K562 (cell line): ENCODE data around the gene C10orf90. TPM values are rescaled to one million over a fixed set of nuclear protein-coding genes. Genes with fewer than 3 reads are reported as not detected.

ENCODE experiments used
- ATAC-seq: fragments of 200-7000 bp; cut with Tn5 transposase; 3 replicates; pipeline ENCODE4 v1.9.1; 2020; ENCODE audit warnings: moderate library complexity
- BruUV-seq: library from RNA; stranded (reverse); fragments of 400-500 nt; replicated peaks from 2 replicates; lab custom pipeline; 2021; lab: Mats Ljungman, UMichigan
- CTCF ChIA-PET: fragments of 300-600 bp; formaldehyde crosslinking; extraction: SDS; loops from one replicate; lab custom pipeline; 2021; ENCODE audit warnings: low intra/inter-chr PET ratio; lab: Yijun Ruan, JAX
- POLR2A ChIA-PET: fragments of 300-600, 350-650 bp; sonication (Branson Sonifier 250); formaldehyde crosslinking; extraction: SDS; loops from one replicate; lab custom pipeline; 2021; ENCODE audit warnings: antibody characterized with exemption, inconsistent platforms; lab: Yijun Ruan, JAX
- DNase-seq, 4 experiments: peaks; one replicate each; pipeline versions ENCODE4 v3.0.0 to v3.0.0-alpha.2; 2011 to 2018; ENCODE audit warnings: low spot score in 3 of 4, mixed read lengths in 3 of 4; ENCODE audit errors: extremely low read depth in 1 of 4
- FAIRE-seq: peaks from 2 replicates; lab custom pipeline; 2011; peaks lifted over from hg19 to GRCh38; lab: Jason Lieb, UNC
- H2AFZ ChIP-seq: 2 replicates; pipeline ENCODE4 v1.6.0; 2011; ENCODE audit warnings: low read depth, low read length, control low read depth, inconsistent platforms
- H3K27ac ChIP-seq: fragments of 200-600 bp; 3 replicates; pipeline ENCODE4 v1.8.0; 2011; ENCODE audit warnings: low read depth, mild to moderate bottlenecking, control low read depth, inconsistent platforms, low read length, moderate library complexity, mixed read lengths; ENCODE audit errors: extremely low read depth
- H3K27me3 ChIP-seq, 2 experiments: fragments of 300-600 bp in 1 of 2; 2 replicates in 1 of 2; 3 replicates in 1 of 2; pipeline versions ENCODE4 v1.6.0 to v1.8.0; 2011; ENCODE audit warnings: inconsistent platforms in 2 of 2, low read length in 2 of 2, mild to moderate bottlenecking in 1 of 2, mixed read lengths in 1 of 2, moderate library complexity in 1 of 2; ENCODE audit not compliant: control insufficient read depth in 2 of 2, insufficient read depth in 2 of 2
- H3K36me3 ChIP-seq: fragments of 300-600 bp; 3 replicates; pipeline ENCODE4 v1.8.0; 2011; ENCODE audit warnings: mild to moderate bottlenecking, low read length, inconsistent platforms; ENCODE audit not compliant: control insufficient read depth, insufficient read depth
- H3K4me1 ChIP-seq, 2 experiments: fragments of 200-600 bp in 1 of 2; replicated peaks in 1 of 2; 2 replicates in 1 of 2; 3 replicates in 1 of 2; pipeline versions ENCODE4 v1.5.1 to v1.8.0; 2011; ENCODE audit warnings: inconsistent platforms in 2 of 2, low read length in 2 of 2, mild to moderate bottlenecking in 1 of 2, mixed read lengths in 1 of 2, moderate library complexity in 1 of 2; ENCODE audit not compliant: control insufficient read depth in 2 of 2, insufficient read depth in 2 of 2
- H3K4me2 ChIP-seq: 2 replicates; pipeline ENCODE4 v1.6.1; 2011; ENCODE audit warnings: low read length, control low read depth, inconsistent platforms, mixed read lengths; ENCODE audit not compliant: insufficient read depth
- H3K4me3 ChIP-seq: fragments of 200-600 bp; sonication (generic), shearing (Covaris generic); 2 replicates; pipeline ENCODE4 v1.5.1; 2016; ENCODE audit warnings: control low read depth, inconsistent platforms
- H3K79me2 ChIP-seq: fragments of 200-600 bp; 3 replicates; pipeline ENCODE4 v1.8.0; 2011; ENCODE audit warnings: low read length, inconsistent platforms; ENCODE audit not compliant: control insufficient read depth, insufficient read depth
- H3K9ac ChIP-seq, 2 experiments: 2 replicates each; pipeline versions ENCODE4 v1.6.0 to v1.6.1; 2011; ENCODE audit warnings: low read depth in 2 of 2, low read length in 2 of 2, control low read depth in 1 of 2, inconsistent platforms in 1 of 2, mild to moderate bottlenecking in 1 of 2, mixed read lengths in 1 of 2; ENCODE audit not compliant: insufficient read depth in 1 of 2
- H3K9me1 ChIP-seq: one replicate; pipeline ENCODE4 v1.6.0; 2011; ENCODE audit warnings: inconsistent platforms, mild to moderate bottlenecking, low read length, moderate library complexity; ENCODE audit not compliant: control insufficient read depth, insufficient read depth
- H3K9me3 ChIP-seq: replicated peaks from 2 replicates; pipeline ENCODE4 v1.5.1; 2011; ENCODE audit warnings: low read depth, low read length, inconsistent platforms; ENCODE audit not compliant: control insufficient read depth, insufficient read depth
- H4K20me1 ChIP-seq: replicated peaks from 2 replicates; pipeline ENCODE4 v1.6.1; 2011; ENCODE audit warnings: low read length, inconsistent platforms, mixed read lengths; ENCODE audit not compliant: control insufficient read depth, insufficient read depth
- HNRNPL ChIP-seq: fragments of 200-400 bp; formaldehyde crosslinking; IDR thresholded peaks from 2 replicates; pipeline ENCODE4 v1.6.1; 2017; ENCODE audit warnings: low read depth, mild to moderate bottlenecking, low read length
- HOXB6 ChIP-seq: fragments of 250-450 bp; sonication (Bioruptor Pico); IDR thresholded peaks from 2 replicates; pipeline ENCODE4 v1.5.1; 2022; ENCODE audit warnings: mild to moderate bottlenecking, borderline replicate concordance
- IRF2 ChIP-seq: sonication (generic); formaldehyde crosslinking; IDR thresholded peaks from 2 replicates; pipeline ENCODE4 v1.8.1; 2022; ENCODE audit warnings: mild to moderate bottlenecking, missing genetic modification reagents
- JUNB ChIP-seq: fragments of 450-650 bp; formaldehyde crosslinking; conservative IDR thresholded peaks from 2 replicates; pipeline ENCODE4 v1.4.0; 2020; ENCODE audit warnings: mild to moderate bottlenecking
- MAFG ChIP-seq: fragments of 450-650 bp; conservative IDR thresholded peaks from 2 replicates; pipeline ENCODE4 v1.6.1; 2016; ENCODE audit warnings: missing genetic modification characterization, missing compliant biosample characterization
- POLR2AphosphoS5 ChIP-seq: IDR thresholded peaks from 2 replicates; pipeline ENCODE4 v1.6.1; 2011; ENCODE audit warnings: mild to moderate bottlenecking, low read depth, low read length, moderate library complexity; ENCODE audit not compliant: control insufficient read depth, insufficient read depth
- SLC30A9 ChIP-seq: fragments of 250-450 bp; sonication (Bioruptor Pico); IDR thresholded peaks from 2 replicates; pipeline ENCODE4 v1.8.0; 2022; ENCODE audit warnings: mild to moderate bottlenecking, moderate library complexity
- TARDBP ChIP-seq: fragments of 450-650 bp; IDR thresholded peaks from 2 replicates; pipeline ENCODE4 v1.6.1; 2016
- TGIF2 ChIP-seq: sonication (generic); formaldehyde crosslinking; IDR thresholded peaks from 2 replicates; pipeline ENCODE4 v1.8.1; 2022; ENCODE audit warnings: mild to moderate bottlenecking, missing genetic modification reagents, moderate library complexity
- ZBTB1 ChIP-seq: sonication (generic); formaldehyde crosslinking; IDR thresholded peaks from 2 replicates; pipeline ENCODE4 v1.8.1; 2023; ENCODE audit warnings: missing genetic modification reagents, low read depth, mild to moderate bottlenecking, borderline replicate concordance
- ZNF347 ChIP-seq: fragments of 450-650 bp; formaldehyde crosslinking; IDR thresholded peaks from 2 replicates; pipeline ENCODE4 v1.4.0; 2020; ENCODE audit warnings: low read depth, mild to moderate bottlenecking, moderate library complexity
- WGBS: fragments of 100-300 bp; shearing (Covaris generic); methylation state at CpG from one replicate; pipeline ENCODE4 v1.1.6; 2016; ENCODE audit warnings: low coverage, mixed read lengths; ENCODE audit not compliant: insufficient coverage; ENCODE audit errors: missing lambda C conversion rate; 5-methylcytosine and 5-hydroxymethylcytosine counted together
- in situ Hi-C: fragments of 300-500 bp; cut with MboI; formaldehyde crosslinking; loops from 4 replicates; pipeline ENCODE4 v1.15.0; 2018; ENCODE audit warnings: inconsistent platforms, mixed read lengths
- intact Hi-C: fragments of 100-400 bp; cut with micrococcal nuclease; formaldehyde crosslinking; loops from 2 replicates; pipeline ENCODE4 v1.14.2; 2022
- polyA plus RNA-seq, 8 experiments: library from polyadenylated mRNA; depleted of rRNA in 4 of 8; stranded (reverse) in 5 of 8; unstranded in 3 of 8; fragments of >200 nt; fragmentation: Nextera tagmentation in 2 of 8; fragmentation: Illumina TruSeq in 1 of 8; extraction: Ambion mirVana in 2 of 8; extraction: Trizol in 1 of 8; gene quantifications; 2 replicates each; pipeline versions ENCODE4 v1.2.1 to v1.2.3, GENCODE V29; 2011 to 2014; ENCODE audit warnings: inconsistent platforms in 1 of 8, missing spikeins in 1 of 8
- total RNA-seq, 7 experiments: library from RNA; depleted of rRNA in 6 of 7; stranded (reverse); fragments of >200 nt in 6 of 7; fragmentation: Illumina TruSeq in 2 of 7; extraction: Trizol in 2 of 7; gene quantifications; 2 replicates each; pipeline versions ENCODE4 v1.2.1 to v1.2.3, GENCODE V29; 2011 to 2021; ENCODE audit warnings: low replicate concordance in 1 of 7
- TF ChIP-seq, protein P1 (sequence below): fragments of 250-450 bp; sonication (Bioruptor Pico); IDR thresholded peaks from 2 replicates; pipeline ENCODE4 v1.6.1; 2021; ENCODE audit warnings: mild to moderate bottlenecking

Gene C10orf90
- total and polyA plus RNA-seq, 9 of the 15 experiments (the other 6 are each of a cell fraction or from before 2014, with no cell fraction given) = not detected

DNA sequence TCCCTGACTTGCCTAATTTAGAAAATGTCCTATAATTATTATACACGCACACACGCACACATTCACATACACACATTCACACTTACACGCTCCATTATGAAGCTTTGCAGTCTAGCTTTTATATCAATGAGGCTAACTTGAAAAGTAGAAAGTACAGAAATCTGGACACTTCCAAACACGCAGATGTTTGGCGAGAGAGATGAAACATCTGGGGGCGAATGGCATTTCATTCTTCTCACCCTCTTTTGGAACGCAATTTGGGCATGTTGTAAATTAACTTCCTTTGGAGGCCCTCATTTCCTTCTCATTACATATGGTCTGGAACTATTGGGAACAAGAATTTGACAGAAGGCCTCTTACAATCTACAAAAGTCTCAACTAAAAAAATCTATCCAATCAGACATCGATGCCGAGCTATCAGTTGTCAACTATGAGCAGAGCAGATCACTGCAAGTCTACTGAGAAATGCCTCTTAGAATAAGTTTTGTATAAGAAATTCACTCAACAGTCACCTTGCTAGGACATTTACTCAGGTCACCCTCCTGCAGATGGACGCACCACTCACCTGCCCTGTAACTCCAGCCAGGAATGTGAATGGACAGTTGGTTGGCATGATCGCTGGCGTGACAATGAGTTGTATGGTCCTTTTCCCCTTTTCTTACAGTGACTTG lies 167.0 kb downstream of the C10orf90 start:
- no TSS peak for BruUV-seq

More for the DNA sequence above, 167.0 kb downstream of the C10orf90 start:
- no peaks in the 10 kb centered on the region for H3K79me2 ChIP-seq
- no peak overlapping the region for H3K27ac ChIP-seq
- intact Hi-C loops = loop anchor here (5.0 kb wide), 1 partner anchor 521 kb away; no protein-coding TSS in a partner anchor
- no peaks in the 10 kb centered on the region; a peak in 1 of 5 replicates for H3K27me3 ChIP-seq
- no peak overlapping the region for H3K9ac ChIP-seq
- CTCF ChIA-PET = interaction anchor here (0.6 to 1.2 kb wide), 3 partner anchors 342 to 569 kb away, joined by 3 to 6 read pairs (median 3); no protein-coding TSS in a partner anchor
- H3K4me2 ChIP-seq = no peak overlapping the region
- no peak overlapping the region for H2AFZ ChIP-seq
- H3K4me3 ChIP-seq = no peak overlapping the region
- ATAC-seq = no peak
- no peaks in the 10 kb centered on the region; the same call in 1 of the 2 replicates for H4K20me1 ChIP-seq
- no peaks in the 10 kb centered on the region for H3K9me1 ChIP-seq
- in situ Hi-C loops = loop anchor here (10.0 kb wide), 1 partner anchor 519 kb away; no protein-coding TSS in a partner anchor
- TF ChIP-seq SLC30A9 (CRISPR knock-in tag) (no peak), JUNB (CRISPR knock-in tag) (no peak), HOXB6 (CRISPR knock-in tag) (no peak), TARDBP (no peak), POLR2AphosphoS5 (no peak), HNRNPL (no peak), MAFG (tag) (no peak), ZBTB1 (CRISPR knock-in tag) (no peak), TGIF2 (no peak), IRF2 (CRISPR knock-in tag) (no peak), ZNF347 (CRISPR knock-in tag) (no peak)
- TF ChIP-seq, protein P1, sequence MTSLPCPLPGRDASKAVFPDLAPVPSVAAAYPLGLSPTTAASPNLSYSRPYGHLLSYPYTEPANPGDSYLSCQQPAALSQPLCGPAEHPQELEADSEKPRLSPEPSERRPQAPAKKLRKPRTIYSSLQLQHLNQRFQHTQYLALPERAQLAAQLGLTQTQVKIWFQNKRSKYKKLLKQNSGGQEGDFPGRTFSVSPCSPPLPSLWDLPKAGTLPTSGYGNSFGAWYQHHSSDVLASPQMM (CRISPR knock-in tag) = no peak
- 0% methylated on average over 10 of the region's 12 CpGs for WGBS
- H3K4me1 ChIP-seq = no peaks in the 10 kb centered on the region; a peak in 1 of 5 replicates
- H3K36me3 ChIP-seq = no peaks in the 10 kb centered on the region
- no peak for FAIRE-seq
- POLR2A ChIA-PET = interaction anchor here (0.8 kb wide), 2 partner anchors 18 to 801 kb away, joined by 3 read pairs; no protein-coding TSS in a partner anchor
- H3K9me3 ChIP-seq = no peaks in the 10 kb centered on the region
- no peak for DNase-seq
